H9 (cell line): ENCODE measurements around the gene ARID3C. TPM values are rescaled to one million over a fixed set of nuclear protein-coding genes. Genes with fewer than 3 reads are reported as not detected.
A peak's percentile ranks its signal among the peaks of the same experiment; 100 is the strongest.

Experiments used
- DNase-seq: peaks from one replicate; pipeline ENCODE4 v3.0.0-alpha.2; 2017
- H2AFZ ChIP-seq: one replicate; pipeline ENCODE4 v1.6.1; 2013; ENCODE audit warnings: mild to moderate bottlenecking, low read length, control low read depth, moderate library complexity
- H2AK5ac ChIP-seq: 2 replicates; pipeline ENCODE4 v1.6.1; 2013; ENCODE audit warnings: low read length, control low read depth, mixed read lengths; ENCODE audit not compliant: insufficient read length
- H2BK120ac ChIP-seq: one replicate; pipeline ENCODE4 v1.6.1; 2013; ENCODE audit warnings: low read depth, mild to moderate bottlenecking, low read length, control low read depth, inconsistent platforms; ENCODE audit not compliant: poor library complexity, severe bottlenecking
- H2BK12ac ChIP-seq: 2 replicates; pipeline ENCODE4 v1.6.1; 2013; ENCODE audit warnings: low read length, control low read depth, mixed read lengths, low read depth; ENCODE audit not compliant: insufficient read length
- H2BK15ac ChIP-seq: 2 replicates; pipeline ENCODE4 v1.6.1; 2013; ENCODE audit warnings: low read depth, low read length, control low read depth
- H2BK20ac ChIP-seq: one replicate; pipeline ENCODE4 v1.6.1; 2013; ENCODE audit warnings: low read depth, mild to moderate bottlenecking, low read length, control low read depth, inconsistent platforms; ENCODE audit not compliant: poor library complexity, severe bottlenecking
- H2BK5ac ChIP-seq: 2 replicates; pipeline ENCODE4 v1.6.1; 2013; ENCODE audit warnings: low read length, control low read depth, mixed read lengths; ENCODE audit not compliant: insufficient read length
- H3K14ac ChIP-seq: 2 replicates; pipeline ENCODE4 v1.6.1; 2013; ENCODE audit warnings: low read length, control low read depth; ENCODE audit not compliant: insufficient read depth
- H3K18ac ChIP-seq: 2 replicates; pipeline ENCODE4 v1.6.1; 2013; ENCODE audit warnings: low read depth, mild to moderate bottlenecking, mixed read lengths, low read length, control low read depth; ENCODE audit not compliant: insufficient read length
- H3K23ac ChIP-seq: 2 replicates; pipeline ENCODE4 v1.6.1; 2013; ENCODE audit warnings: low read length, control low read depth, mixed read lengths, low read depth; ENCODE audit not compliant: insufficient read length
- H3K23me2 ChIP-seq: 2 replicates; pipeline ENCODE4 v1.6.1; 2013; ENCODE audit warnings: low read depth, mild to moderate bottlenecking, mixed read lengths, low read length, control low read depth; ENCODE audit not compliant: insufficient read length, poor library complexity, severe bottlenecking
- H3K27ac ChIP-seq: 2 replicates; pipeline ENCODE4 v1.5.1; 2013; ENCODE audit warnings: low read length, control low read depth, mixed read lengths, low read depth; ENCODE audit not compliant: insufficient read length
- H3K27me3 ChIP-seq: 2 replicates; pipeline ENCODE4 v1.6.1; 2013; ENCODE audit warnings: low read length, control low read depth, inconsistent platforms; ENCODE audit not compliant: insufficient read depth
- H3K4ac ChIP-seq: 2 replicates; pipeline ENCODE4 v1.6.1; 2013; ENCODE audit warnings: low read depth, mild to moderate bottlenecking, control low read depth, inconsistent platforms, low read length, moderate library complexity
- H3K4me1 ChIP-seq: 2 replicates; pipeline ENCODE4 v1.6.1; 2013; ENCODE audit warnings: low read length, control low read depth, inconsistent platforms; ENCODE audit not compliant: insufficient read depth
- H3K4me2 ChIP-seq: 2 replicates; pipeline ENCODE4 v1.6.1; 2013; ENCODE audit warnings: low read length, control low read depth, mixed read lengths; ENCODE audit not compliant: insufficient read length, insufficient read depth
- H3K56ac ChIP-seq: 2 replicates; pipeline ENCODE4 v1.6.1; 2013; ENCODE audit warnings: low read depth, mild to moderate bottlenecking, mixed read lengths, low read length, control low read depth; ENCODE audit not compliant: insufficient read length
- H3K79me1 ChIP-seq: 2 replicates; pipeline ENCODE4 v1.6.1; 2013; ENCODE audit warnings: low read depth, mild to moderate bottlenecking, moderate library complexity, low read length, control low read depth, inconsistent platforms; ENCODE audit not compliant: insufficient read depth, poor library complexity, severe bottlenecking
- H3K79me2 ChIP-seq: 2 replicates; pipeline ENCODE4 v1.6.1; 2013; ENCODE audit warnings: low read length, control low read depth, inconsistent platforms; ENCODE audit not compliant: insufficient read depth
- H3K9ac ChIP-seq: 2 replicates; pipeline ENCODE4 v1.6.1; 2013; ENCODE audit warnings: low read length, control low read depth, mixed read lengths; ENCODE audit not compliant: insufficient read length; ENCODE audit errors: extremely low read depth
- H3K9me3 ChIP-seq: one replicate; pipeline ENCODE4 v1.6.1; 2013; ENCODE audit warnings: low read depth, low read length, inconsistent platforms; ENCODE audit not compliant: control insufficient read depth
- H3T11ph ChIP-seq: one replicate; pipeline ENCODE4 v1.6.1; 2013; ENCODE audit warnings: mild to moderate bottlenecking, low read length, control low read depth, inconsistent platforms
- H4K20me1 ChIP-seq: one replicate; pipeline ENCODE4 v1.6.1; 2013; ENCODE audit not compliant: control insufficient read depth, insufficient read length, insufficient read depth
- H4K5ac ChIP-seq: 2 replicates; pipeline ENCODE4 v1.6.1; 2013; ENCODE audit warnings: low read depth, mild to moderate bottlenecking, mixed read lengths, low read length, control low read depth; ENCODE audit not compliant: insufficient read length
- H4K8ac ChIP-seq: replicated peaks from 2 replicates; pipeline ENCODE4 v1.6.1; 2013; ENCODE audit warnings: low read length, control low read depth, mixed read lengths, low read depth; ENCODE audit not compliant: insufficient read length
- H4K91ac ChIP-seq: 2 replicates; pipeline ENCODE4 v1.6.1; 2013; ENCODE audit warnings: low read depth, mild to moderate bottlenecking, moderate library complexity, mixed read lengths, low read length, control low read depth; ENCODE audit not compliant: insufficient read length
- H3K27ac Mint-ChIP-seq, 3 experiments: 2 replicates in 2 of 3; 3 replicates in 1 of 3; pipeline ENCODE4 v1.8.0; 2020 to 2021; ENCODE audit warnings: mixed read lengths in 3 of 3, mild to moderate bottlenecking in 1 of 3, moderate library complexity in 1 of 3
- H3K27me3 Mint-ChIP-seq: 2 replicates; pipeline ENCODE4 v1.8.0; 2021; ENCODE audit warnings: low read depth, mild to moderate bottlenecking, moderate library complexity, mixed read lengths
- H3K36me3 Mint-ChIP-seq, 3 experiments: 2 replicates in 2 of 3; 3 replicates in 1 of 3; pipeline ENCODE4 v1.8.0; 2020 to 2021; ENCODE audit warnings: low read depth in 3 of 3, mixed read lengths in 3 of 3; ENCODE audit not compliant: insufficient read depth in 1 of 3
- H3K4me1 Mint-ChIP-seq, 2 experiments: 2 replicates each; pipeline ENCODE4 v1.8.0; 2020; ENCODE audit warnings: mixed read lengths in 2 of 2
- H3K4me3 Mint-ChIP-seq, 2 experiments: 2 replicates in 1 of 2; 3 replicates in 1 of 2; pipeline ENCODE4 v1.8.0; 2020 to 2021; ENCODE audit warnings: mild to moderate bottlenecking in 2 of 2, mixed read lengths in 2 of 2, moderate library complexity in 1 of 2
- H3K9me3 Mint-ChIP-seq, 2 experiments: 2 replicates in 1 of 2; 3 replicates in 1 of 2; pipeline ENCODE4 v1.8.0; 2020; ENCODE audit warnings: mild to moderate bottlenecking in 2 of 2, mixed read lengths in 2 of 2, moderate library complexity in 1 of 2
- WGBS: extraction: QIAGEN DNeasy Blood & Tissue Kit; methylation state at CpG from one replicate; pipeline ENCODE4 v1.1.7; 2013; ENCODE audit warnings: missing lambda C conversion rate, low lambda C conversion rate, mixed read lengths; ENCODE audit not compliant: insufficient read length; ENCODE audit errors: extremely low coverage; 5-methylcytosine and 5-hydroxymethylcytosine counted together
- total RNA-seq: library from RNA; stranded (reverse); gene quantifications from 2 replicates; pipeline ENCODE4 v1.2.1, GENCODE V29; 2021
- TF ChIP-seq, protein P1 (sequence below): fragments of 200-600 bp; sonication (generic); conservative IDR thresholded peaks from 3 replicates; pipeline ENCODE4 v1.8.0; 2021; ENCODE audit warnings: antibody characterized with exemption, mild to moderate bottlenecking

The ARID3C gene
- total RNA-seq, 1 experiment from 2014 or later = not detected

DNA sequence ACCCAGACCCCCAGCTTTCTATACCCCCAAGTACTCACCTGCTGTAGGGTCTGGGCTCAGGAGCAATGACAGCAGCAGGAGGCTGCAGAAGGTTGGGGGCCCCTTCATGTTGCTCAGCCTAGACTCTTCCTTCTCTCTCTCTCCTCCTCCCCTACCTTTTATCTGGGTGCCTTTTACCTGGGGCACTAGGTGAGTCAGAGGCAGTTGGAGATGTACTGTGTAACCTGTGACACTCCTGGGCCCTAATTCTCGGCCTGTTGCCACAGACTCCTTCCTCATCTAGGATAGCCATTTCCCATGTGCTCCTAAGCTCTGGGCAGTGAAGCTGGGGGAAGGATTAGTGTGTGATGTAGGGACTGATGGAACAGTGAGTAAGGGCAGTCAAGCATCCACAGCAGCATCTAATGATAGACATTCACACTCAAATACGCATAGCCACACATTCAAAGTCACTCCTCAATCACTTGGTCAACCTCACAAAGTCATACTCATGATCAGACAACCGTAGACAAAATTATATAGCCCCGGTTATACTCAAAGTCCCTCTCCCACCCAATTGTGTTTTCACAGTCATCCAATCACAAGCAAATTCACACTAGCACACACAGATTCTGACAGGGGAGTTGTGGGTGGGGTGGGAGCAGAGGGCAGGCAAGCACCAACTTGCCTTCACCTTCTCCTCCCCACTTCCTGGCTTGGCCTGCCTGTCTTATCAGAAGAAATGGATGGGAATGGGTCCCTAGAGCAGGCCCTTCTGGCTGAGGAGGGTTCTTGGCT lies 33.8 kb upstream of the ARID3C start, which contains the start of gene CCL27:
Gene CCL27, minus strand, starts transcription at position 132 of the 777 bp plus-strand sequence. Its CDS starts 24 bp downstream, at position 108.
- peaks cover 13% of the 10 kb centered on the region for H3K23me2 ChIP-seq
- no peak within 1 kb of the TSS for H2AFZ ChIP-seq
- H3K56ac ChIP-seq = no peak within 1 kb of the TSS
- H3K27me3 Mint-ChIP-seq = peaks cover 1% of the 10 kb centered on the region; the same call in 1 of the 2 replicates
- H3K27me3 ChIP-seq = no peaks in the 10 kb centered on the region
- no peak within 1 kb of the TSS for H2BK120ac ChIP-seq
- peaks cover 2 to 5% (median 3%) of the 10 kb centered on the region in 3 experiments; a peak in 5 of 7 replicates for H3K36me3 Mint-ChIP-seq
- H2BK20ac ChIP-seq = no peak within 1 kb of the TSS
- H3K79me2 ChIP-seq = no peaks in the 10 kb centered on the region
- peaks cover 7 to 8% of the 10 kb centered on the region in 2 experiments for H3K4me1 Mint-ChIP-seq
- no peaks in the 10 kb centered on the region for H3K4me1 ChIP-seq
- H3K14ac ChIP-seq = no peak within 1 kb of the TSS
- no peaks in the 10 kb centered on the region for H3K9me3 ChIP-seq
- no peak within 1 kb of the TSS for H3T11ph ChIP-seq
- H3K79me1 ChIP-seq = no peaks in the 10 kb centered on the region
- no peaks in the 10 kb centered on the region for H4K20me1 ChIP-seq
- H3K9me3 Mint-ChIP-seq = no peaks in the 10 kb centered on the region
- H3K27ac Mint-ChIP-seq = peak within 1 kb of the TSS in 1 of 3 experiments; percentile 23; a peak in 3 of 7 replicates
- H4K8ac ChIP-seq = no peak within 1 kb of the TSS
- no peak within 1 kb of the TSS for H3K4ac ChIP-seq
- no peak for DNase-seq
- no peak within 1 kb of the TSS for H2BK5ac ChIP-seq
- no peak within 1 kb of the TSS for H2BK15ac ChIP-seq
- no peak within 1 kb of the TSS for H4K5ac ChIP-seq
- no peak within 1 kb of the TSS for H2AK5ac ChIP-seq
- H4K91ac ChIP-seq = no peak within 1 kb of the TSS
- no peak within 1 kb of the TSS for H3K9ac ChIP-seq
- no peak within 1 kb of the TSS for H3K18ac ChIP-seq
- no CpG with 5 or more reads among the region's 4 CpGs for WGBS
- no peak within 1 kb of the TSS for H3K27ac ChIP-seq
- TF ChIP-seq, protein P1, sequence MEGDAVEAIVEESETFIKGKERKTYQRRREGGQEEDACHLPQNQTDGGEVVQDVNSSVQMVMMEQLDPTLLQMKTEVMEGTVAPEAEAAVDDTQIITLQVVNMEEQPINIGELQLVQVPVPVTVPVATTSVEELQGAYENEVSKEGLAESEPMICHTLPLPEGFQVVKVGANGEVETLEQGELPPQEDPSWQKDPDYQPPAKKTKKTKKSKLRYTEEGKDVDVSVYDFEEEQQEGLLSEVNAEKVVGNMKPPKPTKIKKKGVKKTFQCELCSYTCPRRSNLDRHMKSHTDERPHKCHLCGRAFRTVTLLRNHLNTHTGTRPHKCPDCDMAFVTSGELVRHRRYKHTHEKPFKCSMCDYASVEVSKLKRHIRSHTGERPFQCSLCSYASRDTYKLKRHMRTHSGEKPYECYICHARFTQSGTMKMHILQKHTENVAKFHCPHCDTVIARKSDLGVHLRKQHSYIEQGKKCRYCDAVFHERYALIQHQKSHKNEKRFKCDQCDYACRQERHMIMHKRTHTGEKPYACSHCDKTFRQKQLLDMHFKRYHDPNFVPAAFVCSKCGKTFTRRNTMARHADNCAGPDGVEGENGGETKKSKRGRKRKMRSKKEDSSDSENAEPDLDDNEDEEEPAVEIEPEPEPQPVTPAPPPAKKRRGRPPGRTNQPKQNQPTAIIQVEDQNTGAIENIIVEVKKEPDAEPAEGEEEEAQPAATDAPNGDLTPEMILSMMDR = no peak
- no peak within 1 kb of the TSS for H3K4me2 ChIP-seq
- no peak within 1 kb of the TSS for H2BK12ac ChIP-seq
- H3K23ac ChIP-seq = no peak within 1 kb of the TSS
- H3K4me3 Mint-ChIP-seq = no peak within 1 kb of the TSS; a peak in 1 of 5 replicates
